Occipital lobe (tissue), 2 donors: ENCODE measurements around the gene TNFRSF19. TPM values are rescaled to one million over a fixed set of nuclear protein-coding genes. Genes with fewer than 3 reads are reported as not detected.

Experiments used
- DNase-seq: peaks from one replicate; lab custom pipeline; 2025; lab: John Stamatoyannopoulos, UW
- total RNA-seq: library from RNA; depleted of rRNA; stranded (reverse); fragments of >200 nt; gene quantifications from one replicate; pipeline ENCODE4 v1.2.3, GENCODE V29; 2014

TNFRSF19 gene
- total RNA-seq, 1 donor from 2014 or later, result 18.6 TPM

DNA sequence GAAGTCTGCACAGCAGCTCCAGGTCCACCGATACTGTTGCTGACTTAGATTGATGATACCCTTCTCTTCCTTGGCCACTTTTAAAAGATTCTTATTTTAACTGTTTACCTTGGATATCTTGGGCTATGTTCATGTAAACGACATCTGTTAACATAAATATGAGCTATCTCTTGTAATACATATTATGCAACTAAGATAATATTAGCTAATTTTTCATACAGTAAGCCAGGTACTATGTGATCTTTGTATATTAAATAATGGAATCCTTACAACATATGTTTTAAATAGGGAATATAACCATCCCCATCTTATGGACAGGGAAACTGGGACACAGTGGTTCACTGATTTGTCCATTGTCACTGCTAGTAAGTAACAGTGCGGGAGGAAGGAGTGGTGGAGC is 37.9 kb downstream of the TNFRSF19 start:
- DNase-seq, result no peak

DNA sequence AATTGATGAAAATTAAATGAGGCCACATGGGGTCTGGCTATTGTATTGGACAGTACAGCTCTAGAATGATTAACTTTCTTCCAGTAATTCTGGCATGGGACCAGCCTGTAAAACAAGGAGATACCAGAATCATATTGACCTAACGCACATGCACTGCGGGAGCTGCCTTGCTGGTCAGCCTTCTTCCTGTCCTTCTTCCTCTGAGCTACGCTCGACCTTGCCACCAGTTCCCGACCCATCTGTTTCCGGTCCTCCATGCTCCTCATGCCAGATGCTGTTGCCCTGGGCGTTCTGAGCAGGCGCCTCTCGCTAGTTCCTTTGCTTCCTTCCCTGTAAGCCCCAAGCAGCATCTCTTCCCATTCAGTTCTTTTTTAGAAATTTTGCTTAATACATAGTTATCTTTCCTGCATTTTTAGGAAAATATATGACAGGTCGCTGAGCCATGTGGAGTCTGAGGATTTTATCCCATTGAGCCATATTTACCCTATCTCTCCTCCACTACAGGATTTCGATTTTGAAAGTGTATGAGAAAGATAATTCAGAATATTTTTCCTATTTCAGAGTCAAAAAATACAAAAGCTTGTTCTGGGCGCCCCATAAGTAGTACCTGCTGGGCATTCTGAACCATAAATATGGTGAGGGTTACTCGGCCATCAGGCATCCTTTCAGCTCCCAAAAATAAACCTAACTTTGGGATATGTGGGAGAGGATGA is 38.6 kb downstream of the TNFRSF19 start:
- no peak for DNase-seq

DNA sequence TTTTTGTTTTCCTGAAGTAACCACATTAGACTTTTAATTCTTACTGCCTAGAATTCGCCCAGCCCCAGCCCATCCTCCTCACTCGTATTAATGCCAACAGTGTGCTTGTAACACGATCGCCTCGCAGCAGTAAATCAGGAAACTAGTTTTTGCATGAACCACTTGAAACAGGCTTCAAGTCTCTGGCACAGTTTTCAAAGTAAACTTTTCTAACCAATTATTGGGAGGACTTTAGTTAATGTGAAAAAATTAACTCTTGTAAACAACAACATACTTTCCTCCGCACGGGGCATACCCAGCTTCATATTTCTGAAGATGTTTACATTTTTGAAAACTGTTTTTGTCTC is 39.2 kb downstream of the TNFRSF19 start:
- no peak for DNase-seq

DNA sequence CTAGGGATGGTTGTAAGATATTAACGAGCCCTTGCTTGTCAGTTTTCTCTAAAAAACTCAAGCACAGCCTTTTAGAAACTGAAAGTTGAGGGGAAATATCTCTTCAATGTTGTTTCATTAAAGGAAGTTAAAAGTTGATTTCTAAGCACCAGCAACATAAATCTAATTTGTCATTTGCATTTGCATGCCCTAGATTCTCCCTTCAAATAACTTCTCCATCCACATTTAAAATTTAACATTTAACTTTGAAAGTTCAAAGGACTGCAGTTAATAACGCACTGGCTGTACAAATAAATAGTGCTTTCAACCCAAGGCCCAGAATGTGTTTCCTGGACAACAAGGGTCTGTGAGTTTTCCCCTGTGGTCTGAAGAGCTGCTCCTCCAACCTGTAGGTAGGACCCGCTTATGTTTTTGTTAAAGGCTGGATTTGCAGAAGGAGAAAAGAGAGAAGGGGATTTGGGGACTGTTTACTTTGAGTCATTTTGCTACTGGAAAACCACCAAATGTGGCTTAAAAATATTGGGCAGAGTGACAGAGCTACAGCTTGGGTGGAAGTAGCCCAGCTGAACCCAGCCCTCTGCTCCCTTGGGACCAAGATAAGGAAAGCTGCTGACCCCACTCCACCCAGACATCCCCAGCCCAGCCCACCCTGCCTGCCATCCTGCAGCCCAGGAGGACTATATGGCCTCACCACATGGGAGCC is 39.8 kb downstream of the TNFRSF19 start:
- no peak for DNase-seq

DNA sequence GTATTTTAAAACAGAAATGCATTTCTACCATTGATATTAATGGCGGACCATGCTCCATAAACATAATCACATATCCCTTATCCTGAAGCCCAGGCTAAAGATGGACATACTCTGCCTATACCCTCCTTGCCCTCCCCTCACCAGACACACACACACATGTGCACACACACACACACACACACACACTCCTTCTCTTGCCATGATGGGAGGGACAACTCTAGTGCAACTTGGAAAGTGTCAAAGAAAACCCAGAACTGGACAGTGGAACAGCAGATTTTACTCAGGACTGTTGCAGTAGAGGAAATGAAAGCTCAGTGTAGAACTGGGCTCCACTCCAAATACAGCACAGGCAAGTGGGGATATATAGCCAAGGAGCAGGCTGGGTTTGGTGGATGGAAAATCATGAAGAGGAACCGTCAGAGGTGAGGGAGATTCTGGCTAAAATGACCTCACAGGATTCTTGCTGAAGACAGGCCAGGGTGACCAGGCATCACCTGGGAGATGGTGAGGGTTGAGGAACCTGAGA is 40.8 kb downstream of the TNFRSF19 start:
- DNase-seq, result no peak

DNA sequence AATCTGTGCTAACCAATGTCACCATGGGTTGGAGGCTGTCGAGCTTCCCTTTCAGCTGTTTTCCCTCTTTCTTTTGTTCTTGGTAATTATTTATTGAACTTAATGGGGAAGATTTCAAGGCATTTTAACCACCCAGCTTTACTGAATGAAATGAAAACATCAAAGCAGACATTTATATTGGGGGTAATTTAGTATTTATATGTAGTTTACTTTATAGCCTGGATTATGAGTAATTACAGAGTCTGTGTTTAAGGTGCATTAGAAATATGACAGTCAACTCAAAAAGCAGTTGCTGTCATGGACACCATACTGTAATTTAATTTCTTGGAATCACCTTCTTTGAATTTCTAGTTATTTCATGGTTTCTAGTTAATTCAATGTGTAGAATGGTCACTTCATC is 42.0 kb downstream of the TNFRSF19 start:
- DNase-seq, result no peak

DNA sequence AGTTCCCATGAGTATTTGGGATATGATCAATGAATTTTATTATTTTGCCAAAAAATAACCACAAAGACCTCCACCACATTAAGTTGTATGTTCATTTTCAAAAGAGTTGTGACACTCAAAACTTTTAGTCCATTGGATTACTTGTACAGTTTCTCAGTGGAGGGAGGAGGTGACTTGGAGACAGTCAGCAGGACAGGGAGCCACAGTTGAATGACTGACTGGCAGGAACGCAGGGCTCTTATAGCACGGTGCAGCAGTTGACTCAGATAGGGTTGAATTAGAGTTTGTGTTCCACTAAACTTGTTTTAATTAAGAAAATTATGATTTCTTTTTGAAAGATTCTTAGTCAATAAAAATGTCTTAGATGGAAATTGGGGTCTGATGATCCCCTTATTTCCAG is 42.5 kb downstream of the TNFRSF19 start:
- DNase-seq, result no peak

DNA sequence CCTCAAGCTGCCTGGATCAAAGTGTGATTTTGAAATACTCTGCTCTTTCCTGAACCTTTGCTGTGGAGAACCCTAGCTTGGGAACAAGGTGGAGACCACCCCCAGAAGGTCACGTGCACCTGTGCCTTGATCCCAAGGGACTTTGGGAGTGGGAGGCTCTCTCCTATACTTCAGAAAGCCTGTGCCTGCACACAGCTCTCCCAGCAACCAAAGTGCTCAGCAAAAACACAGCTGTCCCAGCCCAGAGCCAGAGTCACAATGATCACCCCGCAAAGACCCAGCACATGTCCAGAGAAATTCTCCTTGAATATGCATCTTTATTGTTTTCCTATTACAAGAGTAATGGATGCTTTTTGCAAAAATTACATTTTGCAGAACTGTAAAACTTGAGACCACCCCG is 43.4 kb downstream of the TNFRSF19 start:
- no peak for DNase-seq

DNA sequence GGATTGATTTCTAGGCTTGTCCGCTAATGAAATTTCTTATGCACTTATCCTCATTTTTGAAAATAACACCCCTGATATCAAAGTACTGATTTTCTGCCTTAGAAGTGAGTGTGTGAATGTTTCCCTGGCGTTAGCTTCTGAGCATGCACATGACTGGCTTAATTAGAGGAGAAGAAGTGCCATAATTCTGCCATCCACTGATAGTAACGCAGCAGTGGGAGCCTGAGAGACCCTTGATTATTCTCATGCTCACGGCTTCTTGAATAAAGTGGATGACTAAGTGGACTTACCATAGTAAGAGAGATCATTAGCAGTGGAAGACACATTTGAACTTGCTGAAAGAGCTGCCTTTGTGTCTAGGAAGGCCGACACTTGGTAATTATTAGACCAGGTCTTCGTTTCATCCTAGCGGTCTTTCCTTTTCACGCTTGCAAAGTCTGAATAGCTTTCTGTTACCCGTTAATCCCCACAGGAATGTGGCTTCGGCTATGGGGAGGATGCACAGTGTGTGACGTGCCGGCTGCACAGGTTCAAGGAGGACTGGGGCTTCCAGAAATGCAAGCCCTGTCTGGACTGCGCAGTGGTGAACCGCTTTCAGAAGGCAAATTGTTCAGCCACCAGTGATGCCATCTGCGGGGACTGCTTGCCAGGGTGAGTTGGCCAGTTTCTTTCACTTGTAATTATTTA is 45.3 kb downstream of the TNFRSF19 start:
- DNase-seq, result no peak

DNA sequence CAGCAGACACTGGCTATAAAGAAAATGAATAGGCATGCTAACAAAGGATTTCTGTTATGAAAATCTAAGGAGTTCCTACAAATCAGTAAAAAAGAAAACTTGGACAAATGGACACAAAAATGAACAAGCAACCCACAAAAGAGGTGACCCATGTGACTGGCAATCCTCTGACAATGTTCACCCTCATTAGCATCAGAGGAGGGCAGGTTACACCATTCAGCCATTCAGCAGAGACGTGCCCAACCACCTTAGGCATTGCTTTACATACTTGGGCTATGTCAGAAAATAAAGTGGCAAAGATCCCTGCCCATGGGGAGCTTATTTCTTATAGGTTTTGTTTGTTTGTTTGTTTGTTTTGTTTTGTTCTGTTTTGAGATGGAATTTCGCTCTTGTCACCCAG is 46.0 kb downstream of the TNFRSF19 start:
- DNase-seq, result no peak

DNA sequence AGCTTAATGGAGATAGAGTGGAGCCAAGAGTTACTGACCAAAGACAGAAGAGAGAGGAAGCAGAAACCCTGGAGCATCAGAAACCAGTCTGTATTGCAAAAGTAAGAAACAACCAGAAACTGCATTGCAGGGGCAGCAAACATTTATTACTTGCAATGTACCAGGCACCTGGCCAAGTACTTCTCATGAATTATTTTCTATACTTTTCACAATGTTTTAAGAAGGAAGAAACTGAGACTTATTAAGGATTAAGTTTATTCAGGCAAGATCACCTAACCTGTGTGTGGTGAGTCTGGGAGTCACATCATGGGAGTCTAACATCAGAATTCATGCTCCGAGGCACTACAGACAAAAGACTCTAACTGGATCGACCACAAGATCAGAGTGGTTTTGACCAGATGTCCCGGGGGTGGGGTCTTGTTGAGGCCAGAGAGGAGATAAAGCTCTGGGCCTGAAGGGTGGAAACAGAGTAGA is 47.4 kb downstream of the TNFRSF19 start:
- no peak for DNase-seq

DNA sequence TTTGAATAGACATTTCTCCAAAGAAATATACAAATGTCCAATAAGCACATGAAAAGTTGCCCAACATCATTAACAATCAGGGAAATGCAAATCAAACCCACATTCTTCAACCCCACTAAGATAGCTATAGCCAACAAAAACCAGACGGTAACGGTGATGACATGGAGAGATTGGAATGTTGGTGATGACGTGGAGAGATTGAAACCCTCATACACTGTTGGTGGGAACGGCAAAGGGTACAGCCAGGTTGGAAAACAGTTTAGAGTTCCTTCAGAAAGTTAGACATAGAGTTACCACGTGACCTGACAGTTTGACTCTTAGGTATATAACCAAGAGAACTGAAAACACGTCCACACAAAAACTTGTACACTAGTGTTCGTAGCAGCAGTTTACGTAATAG is 48.1 kb downstream of the TNFRSF19 start:
- DNase-seq, result no peak

DNA sequence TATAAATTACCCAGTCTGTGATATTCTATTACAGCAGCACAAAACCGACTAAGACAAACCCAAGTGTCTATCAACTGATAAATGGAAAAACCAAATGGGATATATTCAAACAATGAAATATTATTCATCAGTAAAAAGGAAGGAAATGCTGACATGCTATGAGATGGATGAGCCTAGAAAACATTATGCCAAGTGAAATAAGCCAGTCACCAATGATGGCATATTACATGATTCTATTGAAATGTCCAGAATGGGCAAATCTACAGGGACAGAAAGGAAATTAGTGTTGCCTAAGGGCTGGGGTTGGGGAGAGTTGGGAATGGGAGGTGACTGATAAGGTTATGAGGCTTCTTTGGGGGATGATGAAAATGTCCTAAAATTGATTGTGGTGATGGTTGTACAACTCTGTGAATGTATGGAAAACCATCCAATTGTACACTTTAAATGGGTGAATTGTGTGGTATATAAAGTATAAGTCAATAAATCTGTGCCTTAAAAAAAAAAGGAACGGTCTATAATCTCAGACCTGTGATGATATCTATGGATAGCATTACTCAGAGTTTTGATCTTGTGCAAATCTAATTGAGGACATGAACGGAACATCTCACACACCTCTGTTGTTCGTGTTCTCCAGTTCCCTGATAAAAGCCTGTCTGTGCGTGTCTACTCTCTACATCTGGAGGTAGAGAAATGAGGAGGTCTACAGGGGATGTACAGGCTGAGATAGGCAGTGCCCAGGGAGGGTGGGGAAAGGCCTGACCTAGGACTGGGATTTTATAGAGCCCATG is 49.0 kb downstream of the TNFRSF19 start:
- no peak for DNase-seq

DNA sequence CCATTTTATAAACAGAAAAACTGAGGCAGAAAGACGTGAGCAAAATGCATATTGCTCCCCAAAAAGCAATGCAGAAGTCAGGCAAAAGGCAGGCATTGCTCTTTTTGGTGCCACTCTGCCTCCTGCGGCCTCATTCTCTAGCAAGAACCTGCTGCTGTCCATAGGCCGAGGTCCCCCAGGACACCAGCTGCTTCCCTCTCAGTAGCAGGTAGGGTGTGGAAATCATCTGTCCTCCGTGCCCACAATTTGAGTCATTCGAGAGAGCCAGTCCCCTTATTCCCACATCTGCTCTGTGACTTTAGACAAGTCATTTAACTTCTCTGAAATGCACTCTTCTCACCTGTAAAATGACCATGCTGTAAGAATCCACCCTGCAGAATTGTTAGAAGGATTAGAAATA is 50.0 kb downstream of the TNFRSF19 start:
- no peak for DNase-seq

DNA sequence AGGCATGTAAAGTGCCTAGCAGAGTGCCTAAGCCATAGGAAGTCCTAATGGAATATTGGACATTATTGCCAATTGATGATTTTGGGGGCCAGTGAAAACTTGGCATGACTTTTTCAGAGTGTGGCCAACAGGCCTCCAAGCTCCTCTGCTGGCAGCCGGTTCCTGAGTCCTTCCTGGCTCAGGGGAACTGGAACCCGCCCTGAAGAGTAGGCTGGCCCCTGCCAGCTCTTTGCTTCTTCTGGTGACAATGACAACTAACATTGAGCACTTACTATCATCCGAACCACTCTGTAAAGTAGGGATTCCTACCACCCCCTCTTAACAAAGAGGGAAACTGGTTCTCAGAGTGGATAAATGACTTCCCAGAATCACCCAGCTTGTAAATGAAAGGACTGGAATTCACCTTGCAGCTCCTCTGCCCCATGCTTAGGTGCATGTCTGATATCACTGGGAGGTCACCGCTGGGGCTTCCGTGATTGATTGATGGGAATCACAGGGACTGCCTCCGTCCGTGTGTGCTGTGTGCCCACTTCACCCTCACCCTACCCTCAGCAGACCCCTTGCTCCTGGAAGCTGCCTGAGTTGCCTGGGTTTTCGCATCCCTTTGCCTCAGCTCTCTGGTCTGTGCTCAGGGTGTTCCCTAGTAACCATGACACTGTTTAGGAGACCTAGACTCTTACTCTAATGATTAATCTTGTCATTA is 50.6 kb downstream of the TNFRSF19 start:
- DNase-seq, result no peak

DNA sequence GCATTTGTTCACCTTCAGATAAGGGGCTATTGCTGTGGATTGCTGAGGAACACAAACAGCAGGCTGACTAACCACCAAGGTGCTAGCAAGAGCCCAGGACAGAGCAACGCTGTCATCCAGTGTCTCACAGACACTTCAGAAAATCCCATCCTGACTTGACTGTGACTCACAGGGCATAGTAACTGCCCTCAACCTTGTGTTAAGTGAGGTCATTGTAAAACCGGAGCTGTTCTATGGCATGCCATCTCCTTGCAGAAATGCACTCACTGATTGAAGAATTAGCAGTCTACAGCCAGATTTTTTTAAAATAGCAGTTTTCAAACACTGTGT is 51.1 kb downstream of the TNFRSF19 start:
- no peak for DNase-seq

DNA sequence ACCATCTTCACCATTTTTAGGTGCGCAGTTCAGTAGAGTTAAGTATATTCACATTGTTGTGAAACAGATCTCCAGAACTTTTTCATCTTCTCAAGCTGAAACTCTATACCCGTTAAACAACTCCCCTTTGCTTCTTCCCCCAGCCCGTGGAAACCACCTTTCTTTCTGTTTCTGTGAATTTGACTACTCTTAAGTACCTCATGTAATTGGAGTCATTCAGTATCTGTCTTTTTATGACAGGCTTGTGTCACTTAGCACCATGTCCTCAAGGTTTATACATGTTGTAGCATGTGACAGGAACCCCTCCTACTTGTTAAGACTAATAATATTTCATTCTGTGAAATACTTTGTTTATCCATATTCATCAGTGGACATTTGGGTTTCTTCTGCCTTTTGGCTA is 52.8 kb downstream of the TNFRSF19 start:
- no peak for DNase-seq

DNA sequence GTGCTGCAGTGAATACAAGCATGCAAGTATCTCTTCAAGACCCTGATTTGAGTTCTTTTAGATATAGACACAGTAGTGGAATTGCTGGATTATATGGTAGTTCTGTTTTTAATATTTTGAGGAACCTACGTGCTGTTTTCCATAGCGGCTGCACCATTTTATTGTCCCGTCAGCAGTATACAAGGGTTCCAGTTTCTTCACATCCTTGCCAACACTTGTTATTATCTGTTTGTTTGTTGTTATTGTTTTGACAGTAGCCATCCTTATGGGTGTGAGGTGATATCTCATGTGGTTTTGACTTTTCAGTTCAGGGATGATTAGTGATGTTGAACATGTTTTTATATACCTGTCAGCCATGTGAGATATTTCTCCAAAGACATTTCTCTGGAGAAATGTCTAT is 53.2 kb downstream of the TNFRSF19 start:
- DNase-seq, result no peak

DNA sequence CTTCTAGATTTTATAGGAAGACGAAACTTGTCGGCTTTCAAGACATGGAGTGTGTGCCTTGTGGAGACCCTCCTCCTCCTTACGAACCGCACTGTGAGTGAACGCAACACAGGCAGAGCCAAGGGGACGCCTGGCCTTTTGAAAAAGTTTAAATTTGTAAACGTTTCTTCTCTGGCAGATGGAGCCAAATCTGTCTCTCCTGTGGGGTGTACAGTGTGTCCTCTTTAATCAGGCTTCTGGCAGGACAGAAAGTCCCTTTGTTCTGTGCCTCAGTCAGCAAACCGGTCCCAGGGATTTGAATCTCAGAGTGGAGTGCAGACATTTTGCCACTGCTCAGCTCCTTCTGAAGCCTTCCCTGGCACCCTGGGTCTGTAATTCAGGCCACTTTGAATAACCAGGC is 56.5 kb downstream of the TNFRSF19 start:
- no peak for DNase-seq

DNA sequence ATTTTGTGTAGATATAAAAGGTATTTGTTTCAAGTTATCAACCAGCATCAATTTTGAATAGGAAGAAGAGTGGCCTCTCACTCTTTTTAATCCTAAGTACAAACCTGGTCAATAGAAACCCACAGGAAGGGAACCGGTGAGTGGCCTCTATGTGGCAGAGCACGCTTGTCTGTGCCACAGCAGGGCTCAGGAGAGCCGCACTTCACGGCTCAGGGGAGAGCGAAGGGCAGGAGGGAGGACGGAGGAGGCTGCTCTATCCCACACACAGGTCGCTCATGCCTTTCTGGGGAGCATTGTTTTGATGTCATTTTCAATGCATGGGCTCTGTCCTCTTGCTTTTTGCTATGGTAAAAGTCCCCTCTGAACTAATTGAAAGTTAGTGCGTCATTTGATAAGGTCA is 57.2 kb downstream of the TNFRSF19 start:
- DNase-seq, result no peak

DNA sequence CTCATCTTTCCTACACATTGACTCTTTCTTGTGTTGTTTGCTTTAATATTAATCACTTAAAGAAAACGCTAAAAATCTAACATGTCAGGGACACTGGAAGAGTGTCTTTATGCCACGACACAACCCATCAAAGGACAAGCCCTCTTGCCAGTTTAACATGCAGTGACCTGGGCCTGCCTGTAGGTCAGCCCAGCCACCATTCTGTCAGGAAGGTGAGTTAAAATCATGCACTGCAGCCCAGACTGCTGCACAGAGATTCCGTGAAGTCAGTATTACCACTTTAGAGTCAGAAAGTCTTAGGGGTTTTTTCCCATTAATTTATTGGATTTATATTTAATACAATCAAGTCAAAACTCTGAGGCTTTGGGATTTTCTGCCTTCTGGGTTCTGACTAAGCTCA is 58.0 kb downstream of the TNFRSF19 start:
- no peak for DNase-seq
